OCI-LY3 (cell line): ENCODE results near the gene PNCK.

Experiments
- H2AFZ ChIP-seq: fragments of 200-600, 300-600 bp; shearing (Covaris generic); 2 replicates; pipeline ENCODE4 v1.6.0; 2014; ENCODE audit warnings: antibody characterized with exemption, low read depth, low read length
- H3K27ac ChIP-seq: fragments of 200-600, 300-600 bp; sonication (generic); 2 replicates; pipeline ENCODE4 v1.5.1; 2014; ENCODE audit warnings: mild to moderate bottlenecking, low read length, moderate library complexity, mixed read lengths
- H3K27me3 ChIP-seq: fragments of 200-600, 300-600 bp; sonication (generic); 2 replicates; pipeline ENCODE4 v1.6.1; 2014; ENCODE audit warnings: low read depth, low read length, mixed read lengths
- H3K36me3 ChIP-seq: fragments of 200-600, 300-600 bp; sonication (generic); replicated peaks from 2 replicates; pipeline ENCODE3; 2014; ENCODE audit warnings: low read depth, low read length, mixed read lengths
- H3K4me1 ChIP-seq: fragments of 300-600, 200-600 bp; sonication (generic); 2 replicates; pipeline ENCODE4 v1.6.1; 2014; ENCODE audit warnings: low read length, mixed read lengths
- H3K4me2 ChIP-seq: fragments of 200-600, 300-600 bp; sonication (generic); 2 replicates; pipeline ENCODE4 v1.6.1; 2014; ENCODE audit warnings: low read length, mixed read lengths
- H3K4me3 ChIP-seq: fragments of 300-600, 200-600 bp; sonication (generic); 2 replicates; pipeline ENCODE4 v1.5.1; 2014; ENCODE audit warnings: antibody characterized with exemption, mild to moderate bottlenecking, low read length, moderate library complexity
- H3K79me2 ChIP-seq: fragments of 300-600, 200-600 bp; shearing (Covaris generic); 2 replicates; pipeline ENCODE4 v1.6.1; 2014; ENCODE audit warnings: mild to moderate bottlenecking, low read length, mixed read lengths
- H3K9ac ChIP-seq: fragments of 300-600, 200-600 bp; shearing (Covaris generic); 2 replicates; pipeline ENCODE4 v1.6.0; 2014; ENCODE audit warnings: mild to moderate bottlenecking, low read length, moderate library complexity
- H3K9me3 ChIP-seq: fragments of 200-600, 300-600 bp; shearing (Covaris generic); 2 replicates; pipeline ENCODE4 v1.6.1; 2014; ENCODE audit warnings: low read length, mixed read lengths; ENCODE audit not compliant: insufficient read depth
- H4K20me1 ChIP-seq: fragments of 200-600, 300-600 bp; sonication (generic); 2 replicates; pipeline ENCODE4 v1.6.1; 2016; ENCODE audit warnings: low read length, mixed read lengths; ENCODE audit not compliant: insufficient read depth
- EZH2phosphoT487 ChIP-seq: fragments of 200-600 bp; shearing (Covaris generic); IDR thresholded peaks from 2 replicates; pipeline ENCODE4 v1.6.1; 2018; ENCODE audit warnings: antibody characterized with exemption, mixed run types, low read depth
- TF ChIP-seq, protein P1 (sequence below): fragments of 200-600, 300-600 bp; sonication (generic); IDR thresholded peaks from 2 replicates; pipeline ENCODE4 v1.5.1; 2014; ENCODE audit warnings: antibody characterized with exemption, low read length, low read depth

Gene PNCK

DNA sequence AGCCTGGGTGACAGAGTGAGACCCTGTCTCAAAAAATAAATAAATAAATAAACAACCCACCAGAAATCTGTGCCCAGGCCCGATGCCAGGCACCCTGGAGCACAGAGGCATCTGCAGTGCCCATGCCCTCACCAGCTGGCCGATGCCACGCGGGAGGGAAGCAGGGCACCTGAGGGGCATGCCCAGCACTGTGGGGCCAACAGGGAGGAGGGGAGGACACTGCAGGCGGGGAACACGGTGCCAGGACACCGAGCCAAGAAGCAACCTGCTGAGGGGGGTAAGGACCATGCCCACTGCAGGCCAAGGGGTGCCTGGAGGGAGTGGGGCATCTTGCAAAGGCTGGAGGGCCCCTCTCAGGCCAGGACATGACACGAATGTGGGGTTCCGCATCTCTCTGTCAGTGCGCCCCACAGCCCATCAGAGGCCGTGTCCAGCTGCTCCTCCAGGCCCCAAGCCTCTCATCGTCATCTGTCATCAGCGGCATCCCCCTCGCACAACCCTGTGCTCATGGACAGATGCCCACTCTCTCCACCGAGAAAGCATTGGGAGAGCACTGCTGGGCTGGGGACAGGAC, 39.9 kb downstream of the PNCK start:
- Histone ChIP-seq H3K27me3 (peaks cover 9% of the 10 kb centered on the region), H3K4me2 (no peak overlapping the region), H3K4me3 (no peak overlapping the region), H3K4me1 (0 out of 2 replicates have a peak, but pooled peaks cover 3% of the 10 kb centered on the region), H3K79me2 (no peaks in the 10 kb centered on the region), H2AFZ (no peak overlapping the region), H3K27ac (no peak overlapping the region), H3K9me3 (no peaks in the 10 kb centered on the region), H3K36me3 (no peaks in the 10 kb centered on the region), H4K20me1 (no peaks in the 10 kb centered on the region), H3K9ac (no peak overlapping the region)
- no peak for TF ChIP-seq EZH2phosphoT487
- TF ChIP-seq, protein P1, sequence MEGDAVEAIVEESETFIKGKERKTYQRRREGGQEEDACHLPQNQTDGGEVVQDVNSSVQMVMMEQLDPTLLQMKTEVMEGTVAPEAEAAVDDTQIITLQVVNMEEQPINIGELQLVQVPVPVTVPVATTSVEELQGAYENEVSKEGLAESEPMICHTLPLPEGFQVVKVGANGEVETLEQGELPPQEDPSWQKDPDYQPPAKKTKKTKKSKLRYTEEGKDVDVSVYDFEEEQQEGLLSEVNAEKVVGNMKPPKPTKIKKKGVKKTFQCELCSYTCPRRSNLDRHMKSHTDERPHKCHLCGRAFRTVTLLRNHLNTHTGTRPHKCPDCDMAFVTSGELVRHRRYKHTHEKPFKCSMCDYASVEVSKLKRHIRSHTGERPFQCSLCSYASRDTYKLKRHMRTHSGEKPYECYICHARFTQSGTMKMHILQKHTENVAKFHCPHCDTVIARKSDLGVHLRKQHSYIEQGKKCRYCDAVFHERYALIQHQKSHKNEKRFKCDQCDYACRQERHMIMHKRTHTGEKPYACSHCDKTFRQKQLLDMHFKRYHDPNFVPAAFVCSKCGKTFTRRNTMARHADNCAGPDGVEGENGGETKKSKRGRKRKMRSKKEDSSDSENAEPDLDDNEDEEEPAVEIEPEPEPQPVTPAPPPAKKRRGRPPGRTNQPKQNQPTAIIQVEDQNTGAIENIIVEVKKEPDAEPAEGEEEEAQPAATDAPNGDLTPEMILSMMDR = no peak

DNA sequence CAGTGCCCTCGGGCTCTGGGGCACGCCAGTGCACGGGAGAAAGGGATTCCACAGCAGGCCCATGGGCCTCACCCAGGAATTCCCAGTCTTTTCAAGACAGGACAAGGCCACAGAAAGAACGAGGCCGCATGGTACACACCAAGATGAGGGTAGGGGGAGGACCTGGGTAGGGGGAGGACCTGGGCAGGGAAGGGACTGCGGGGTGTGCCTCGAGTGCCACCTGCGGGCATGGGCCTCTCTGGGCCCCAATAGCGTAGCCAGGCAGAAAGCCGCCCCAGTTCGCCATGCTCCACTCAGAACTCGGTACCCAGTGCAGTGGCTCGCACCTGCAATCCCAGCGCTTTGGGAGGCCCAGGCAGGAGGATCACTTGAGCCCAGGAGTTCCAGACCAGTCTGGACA, 40.6 kb downstream of the PNCK start:
- TF ChIP-seq EZH2phosphoT487 = no peak
- TF ChIP-seq, protein P1 = no peak

DNA sequence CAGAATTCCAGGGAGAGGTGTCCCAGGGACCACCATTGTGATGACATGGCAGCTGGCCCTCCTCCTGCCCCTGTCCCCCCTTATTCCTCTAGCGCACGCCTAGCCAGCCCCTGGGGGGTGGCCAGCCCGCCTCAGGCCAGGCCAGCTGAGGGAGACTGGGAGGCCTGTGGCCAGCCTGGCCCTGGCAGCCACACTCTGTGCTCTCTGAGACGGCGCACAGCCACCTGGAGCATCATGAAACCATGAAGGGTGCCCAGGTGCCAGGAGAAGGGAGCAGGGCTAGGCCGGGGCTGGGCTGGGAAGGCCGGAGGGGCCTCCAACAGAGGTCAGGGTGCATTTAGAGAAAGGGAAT, 41.0 kb downstream of the PNCK start:
- Histone ChIP-seq H3K9ac (no peak overlapping the region), H2AFZ (no peak overlapping the region), H3K4me1 (0 out of 2 replicates have a peak, but pooled peaks cover 3% of the 10 kb centered on the region), H3K4me2 (no peak overlapping the region), H3K79me2 (no peaks in the 10 kb centered on the region), H3K27me3 (peaks cover 9% of the 10 kb centered on the region), H4K20me1 (no peaks in the 10 kb centered on the region), H3K4me3 (no peak overlapping the region), H3K9me3 (no peaks in the 10 kb centered on the region), H3K36me3 (no peaks in the 10 kb centered on the region), H3K27ac (no peak overlapping the region)
- no peak for TF ChIP-seq EZH2phosphoT487
- TF ChIP-seq, protein P1 = no peak

More for the DNA sequence above, 40.6 kb downstream of the PNCK start:
- Histone ChIP-seq H3K4me2 (no peak overlapping the region), H3K4me3 (no peak overlapping the region), H3K36me3 (no peaks in the 10 kb centered on the region), H3K79me2 (no peaks in the 10 kb centered on the region), H3K9ac (no peak overlapping the region), H2AFZ (no peak overlapping the region), H3K27ac (no peak overlapping the region), H3K4me1 (0 out of 2 replicates have a peak, but pooled peaks cover 3% of the 10 kb centered on the region), H3K27me3 (peaks cover 9% of the 10 kb centered on the region), H3K9me3 (no peaks in the 10 kb centered on the region), H4K20me1 (no peaks in the 10 kb centered on the region)

DNA sequence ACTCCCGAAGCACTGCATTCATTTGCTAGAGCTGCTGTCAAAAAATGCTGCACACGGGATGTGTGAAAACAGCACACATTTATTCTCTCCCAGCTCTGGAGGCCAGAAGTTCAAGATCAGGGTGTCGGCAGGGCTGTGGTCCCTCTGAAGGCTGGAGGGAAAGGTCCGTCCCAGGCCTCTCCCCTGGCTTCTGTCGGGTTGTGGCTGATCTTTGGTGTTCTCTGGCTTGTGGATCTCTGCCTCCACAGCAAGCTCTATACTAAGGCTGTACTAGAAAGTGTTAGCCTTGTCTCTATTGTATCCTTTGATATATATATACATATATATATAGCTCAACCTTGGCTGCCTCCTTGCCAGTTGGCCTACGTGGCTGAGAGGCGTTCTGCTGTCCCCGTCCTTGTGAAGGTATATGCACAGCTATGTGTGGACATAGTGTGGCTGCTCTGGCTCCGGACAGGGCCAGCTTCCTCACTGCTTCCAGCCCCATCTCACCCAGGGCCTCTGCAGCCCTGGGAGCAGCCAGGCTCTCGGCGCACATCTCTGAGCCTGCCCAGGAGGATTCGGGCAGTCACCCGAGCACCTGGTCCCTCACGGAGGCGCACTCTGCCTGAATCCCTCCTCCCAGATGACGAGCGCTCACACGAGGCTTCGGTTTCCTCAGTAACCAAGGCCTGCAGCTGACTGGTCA, 41.6 kb downstream of the PNCK start:
- no peaks in the 10 kb centered on the region for H3K9me3 ChIP-seq
- no peak overlapping the region for H3K9ac ChIP-seq
- no peak for TF ChIP-seq EZH2phosphoT487
- TF ChIP-seq, protein P1 = no peak
- H3K27ac ChIP-seq = no peak overlapping the region
- H3K27me3 ChIP-seq = peaks cover 9% of the 10 kb centered on the region
- H3K4me2 ChIP-seq = no peak overlapping the region
- no peak overlapping the region for H3K4me3 ChIP-seq
- no peak overlapping the region for H2AFZ ChIP-seq
- H3K79me2 ChIP-seq = no peaks in the 10 kb centered on the region
- H3K4me1 ChIP-seq = 0 out of 2 replicates have a peak, but pooled peaks cover 3% of the 10 kb centered on the region
- H3K36me3 ChIP-seq = no peaks in the 10 kb centered on the region
- no peaks in the 10 kb centered on the region for H4K20me1 ChIP-seq
